GM18508 (cell line): Measurements from ENCODE around the gene IL15RA.
"Not testable (repeated sequence)": the region's sequence is repeated elsewhere in the genome, so short reads cannot be mapped to it uniquely, and the experiment has no call there.

Experiments used
- ATAC-seq: cut with Tn5 transposase; IDR thresholded peaks from one replicate; pipeline ENCODE4 v1.9.1; 2021; ENCODE audit warnings: moderate number of reproducible peaks; ENCODE audit not compliant: insufficient read depth, unreplicated experiment

The IL15RA gene

GRCh38 chr10:6006991-6007390 is 29.6 kb upstream of the IL15RA start:
- no peak for ATAC-seq

GRCh38 chr10:6006546-6006945 is 29.2 kb upstream of the IL15RA start:
- ATAC-seq: no peak

- ATAC-seq: no peak
These were observed 28.6 kb upstream of the IL15RA start for GRCh38 chr10:6005856-6006395.

GRCh38 chr10:6005161-6005804 is 27.9 kb upstream of the IL15RA start:
- not testable (repeated sequence) for ATAC-seq

GRCh38 chr10:6002809-6003510 is 25.6 kb upstream of the IL15RA start:
- ATAC-seq: no peak

- no peak for ATAC-seq
These were observed 22.3 kb upstream of the IL15RA start for GRCh38 chr10:5999440-6000165.

GRCh38 chr10:5996696-5997095 is 19.4 kb upstream of the IL15RA start:
- no peak for ATAC-seq

GRCh38 chr10:5992398-5992797 is 15.1 kb upstream of the IL15RA start:
- no peak for ATAC-seq

GRCh38 chr10:5991708-5992107 is 14.4 kb upstream of the IL15RA start:
- ATAC-seq: no peak

GRCh38 chr10:5989756-5990155 is 12.4 kb upstream of the IL15RA start:
- ATAC-seq: no peak

GRCh38 chr10:5988336-5988920 is 11.1 kb upstream of the IL15RA start:
- ATAC-seq: no peak

GRCh38 chr10:5987747-5988146 is 10.4 kb upstream of the IL15RA start:
- no peak for ATAC-seq

- ATAC-seq: no peak
These were observed 7.7 kb upstream of the IL15RA start for GRCh38 chr10:5985029-5985428.

GRCh38 chr10:5983774-5984173 is 6.4 kb upstream of the IL15RA start:
- ATAC-seq: no peak

GRCh38 chr10:5981529-5981928 is 4.2 kb upstream of the IL15RA start:
- no peak for ATAC-seq

GRCh38 chr10:5978230-5978489 is 817 bp upstream of the IL15RA start:
- ATAC-seq: no peak

- ATAC-seq: no peak
These were observed 552 bp downstream of the IL15RA start for GRCh38 chr10:5976512-5977470.

GRCh38 chr10:5975641-5976473 is 1.5 kb downstream of the IL15RA start:
- ATAC-seq: peak; percentile 65

GRCh38 chr10:5973069-5973468 is 4.3 kb downstream of the IL15RA start:
- no peak for ATAC-seq
